Kidney tubule cell (primary cell): ENCODE results near the gene BSPRY.
A peak's percentile ranks its signal among the peaks of the same experiment; 100 is the strongest.
"Not testable (repeated sequence)": the region's sequence is repeated elsewhere in the genome, so short reads cannot be mapped to it uniquely, and the experiment has no call there.

ENCODE experiments used
- DNase-seq: peaks from one replicate; pipeline ENCODE4 v3.0.0-alpha.2; 2018; ENCODE audit warnings: low spot score

The BSPRY gene

GRCh38 chr9:113395000-113395861, 45.9 kb downstream of the BSPRY start:
- DNase-seq = no peak

GRCh38 chr9:113397203-113397631, 47.9 kb downstream of the BSPRY start:
- no peak for DNase-seq

- DNase-seq = peak; percentile 31
These were observed 49.5 kb downstream of the BSPRY start for GRCh38 chr9:113398796-113399195.

- DNase-seq = no peak
These were observed 50.4 kb downstream of the BSPRY start for GRCh38 chr9:113399646-113400200.

GRCh38 chr9:113401027-113401792, 51.9 kb downstream of the BSPRY start, which contains the start of gene ALAD:
Gene ALAD (minus strand): TSS chr9:113401284. CDS start chr9:113393559, 7,725 bp downstream.
- DNase-seq = peak; percentile 99

GRCh38 chr9:113403646-113404045, 54.3 kb downstream of the BSPRY start:
- no peak for DNase-seq

GRCh38 chr9:113406353-113406752, 57.0 kb downstream of the BSPRY start:
- not testable (repeated sequence) for DNase-seq

- peak; percentile 73 for DNase-seq
These were observed 57.7 kb downstream of the BSPRY start for GRCh38 chr9:113406873-113407511.

GRCh38 chr9:113409481-113409880, 60.1 kb downstream of the BSPRY start:
- peak; percentile 10 for DNase-seq

GRCh38 chr9:113409883-113410206, 60.5 kb downstream of the BSPRY start:
- no peak for DNase-seq

- peak; percentile 97 for DNase-seq
These were observed 61.0 kb downstream of the BSPRY start, which contains the start of the genes C9orf43 and POLE3 for GRCh38 chr9:113410207-113410864. Gene C9orf43 (plus strand): TSS chr9:113410747. CDS start chr9:113413494, 2,747 bp downstream. Gene POLE3 (minus strand): TSS chr9:113410675. CDS start chr9:113410293, 382 bp downstream.

- DNase-seq = no peak
These were observed 66.9 kb downstream of the BSPRY start for GRCh38 chr9:113416149-113416721.

- DNase-seq = no peak
These were observed 68.0 kb downstream of the BSPRY start for GRCh38 chr9:113417370-113417769.
